OCI-LY1 (cell line): ENCODE measurements around the gene RAPGEF3.

Experiments
- H2AFZ ChIP-seq: fragments of 200-600 bp; sonication (generic), shearing (Covaris generic); 2 replicates; pipeline ENCODE4 v1.6.0; 2014; ENCODE audit warnings: antibody characterized with exemption, mild to moderate bottlenecking, low read length
- H3F3A ChIP-seq: fragments of 200-600 bp; sonication (generic), shearing (Covaris generic); 2 replicates; pipeline ENCODE4 v1.6.0; 2014; ENCODE audit warnings: mild to moderate bottlenecking, antibody characterized with exemption, low read length, moderate library complexity; ENCODE audit not compliant: insufficient read depth
- H3K27ac ChIP-seq: fragments of 200-600 bp; sonication (generic); 2 replicates; pipeline ENCODE4 v1.5.1; 2014; ENCODE audit warnings: low read length, mixed run types, mild to moderate bottlenecking, low read depth; ENCODE audit not compliant: poor library complexity, severe bottlenecking
- H3K27me3 ChIP-seq: fragments of 200-600 bp; sonication (generic); 2 replicates; pipeline ENCODE4 v1.6.0; 2014; ENCODE audit warnings: antibody characterized with exemption, mild to moderate bottlenecking, low read length, moderate library complexity; ENCODE audit not compliant: insufficient read depth
- H3K36me3 ChIP-seq: fragments of 200-600 bp; sonication (generic); 2 replicates; pipeline ENCODE4 v1.6.1; 2014; ENCODE audit warnings: mild to moderate bottlenecking, antibody characterized with exemption, low read length, moderate library complexity, mixed read lengths; ENCODE audit not compliant: insufficient read depth
- H3K4me1 ChIP-seq: fragments of 200-600 bp; sonication (generic); 2 replicates; pipeline ENCODE4 v1.5.1; 2014; ENCODE audit warnings: mild to moderate bottlenecking, low read length, moderate library complexity; ENCODE audit not compliant: insufficient read depth, severe bottlenecking
- H3K4me2 ChIP-seq: fragments of 200-600 bp; sonication (generic), shearing (Covaris generic); 2 replicates; pipeline ENCODE4 v1.6.1; 2014; ENCODE audit warnings: low read length
- H3K4me3 ChIP-seq: fragments of 200-600 bp; sonication (generic); 2 replicates; pipeline ENCODE4 v1.5.1; 2014; ENCODE audit warnings: low read length, low read depth, mild to moderate bottlenecking, mixed read lengths; ENCODE audit not compliant: poor library complexity, severe bottlenecking
- H3K79me2 ChIP-seq: fragments of 200-600 bp; shearing (Covaris generic); 2 replicates; pipeline ENCODE4 v1.6.1; 2016; ENCODE audit warnings: mixed run types, low read length, mixed read lengths; ENCODE audit not compliant: insufficient read depth
- H3K9ac ChIP-seq: fragments of 200-600 bp; sonication (generic), shearing (Covaris generic); 2 replicates; pipeline ENCODE4 v1.6.1; 2014; ENCODE audit warnings: mild to moderate bottlenecking, low read length, mixed read lengths
- H3K9me2 ChIP-seq: fragments of 200-600 bp; sonication (generic), shearing (Covaris generic); 2 replicates; pipeline ENCODE4 v1.6.1; 2014; ENCODE audit warnings: low read depth, mild to moderate bottlenecking, low read length, mixed read lengths
- H3K9me3 ChIP-seq: fragments of 200-600 bp; shearing (Covaris generic); 2 replicates; pipeline ENCODE4 v1.6.1; 2014; ENCODE audit warnings: low read length, mixed read lengths
- H4K20me1 ChIP-seq: fragments of 200-600 bp; sonication (generic), shearing (Covaris generic); 2 replicates; pipeline ENCODE4 v1.6.0; 2016; ENCODE audit warnings: mild to moderate bottlenecking, low read length; ENCODE audit not compliant: insufficient read depth
- EZH2 ChIP-seq: fragments of 200-600 bp; sonication (generic), shearing (Covaris generic); IDR thresholded peaks from 2 replicates; pipeline ENCODE4 v1.8.0; 2017; ENCODE audit warnings: borderline replicate concordance, mixed run types, mild to moderate bottlenecking, antibody characterized with exemption, low read length, moderate library complexity, mixed read lengths
- TF ChIP-seq, protein P1 (sequence below): fragments of 200-600 bp; sonication (generic), shearing (Covaris generic); IDR thresholded peaks from 2 replicates; pipeline ENCODE4 v1.5.1; 2017; ENCODE audit warnings: mild to moderate bottlenecking, antibody characterized with exemption, low read length, moderate library complexity, mixed read lengths

Gene RAPGEF3

DNA sequence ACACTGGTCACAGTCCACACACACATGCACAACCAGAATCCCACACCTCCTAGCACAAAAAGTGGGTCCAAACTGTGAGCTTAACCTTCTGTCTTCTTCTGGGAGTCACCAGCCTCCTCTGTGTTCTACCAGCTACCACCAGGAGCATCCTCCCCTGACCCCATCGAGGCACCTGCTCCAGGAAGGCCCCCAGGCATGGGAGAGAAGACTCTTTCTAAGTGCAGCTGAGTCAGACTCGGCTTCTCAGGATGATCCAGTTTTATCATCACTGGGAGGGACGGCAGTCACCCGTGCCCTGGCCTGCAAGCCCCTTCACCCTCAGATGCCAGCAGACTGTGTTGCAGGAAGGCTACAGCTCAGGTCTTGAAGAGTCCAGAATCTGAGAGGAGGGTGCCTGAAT, 25.5 kb downstream of the RAPGEF3 start:
- Histone ChIP-seq H4K20me1 (no peaks in the 10 kb centered on the region), H3F3A (no peaks in the 10 kb centered on the region), H3K27ac (no peak overlapping the region), H3K4me1 (no peaks in the 10 kb centered on the region), H3K27me3 (no peaks in the 10 kb centered on the region), H3K9me3 (no peaks in the 10 kb centered on the region), H3K9ac (no peak overlapping the region), H3K9me2 (no peaks in the 10 kb centered on the region), H3K4me2 (no peak overlapping the region), H2AFZ (no peak overlapping the region), H3K36me3 (no peaks in the 10 kb centered on the region), H3K4me3 (no peak overlapping the region), H3K79me2 (no peaks in the 10 kb centered on the region)
- TF ChIP-seq EZH2: no peak
- TF ChIP-seq, protein P1, sequence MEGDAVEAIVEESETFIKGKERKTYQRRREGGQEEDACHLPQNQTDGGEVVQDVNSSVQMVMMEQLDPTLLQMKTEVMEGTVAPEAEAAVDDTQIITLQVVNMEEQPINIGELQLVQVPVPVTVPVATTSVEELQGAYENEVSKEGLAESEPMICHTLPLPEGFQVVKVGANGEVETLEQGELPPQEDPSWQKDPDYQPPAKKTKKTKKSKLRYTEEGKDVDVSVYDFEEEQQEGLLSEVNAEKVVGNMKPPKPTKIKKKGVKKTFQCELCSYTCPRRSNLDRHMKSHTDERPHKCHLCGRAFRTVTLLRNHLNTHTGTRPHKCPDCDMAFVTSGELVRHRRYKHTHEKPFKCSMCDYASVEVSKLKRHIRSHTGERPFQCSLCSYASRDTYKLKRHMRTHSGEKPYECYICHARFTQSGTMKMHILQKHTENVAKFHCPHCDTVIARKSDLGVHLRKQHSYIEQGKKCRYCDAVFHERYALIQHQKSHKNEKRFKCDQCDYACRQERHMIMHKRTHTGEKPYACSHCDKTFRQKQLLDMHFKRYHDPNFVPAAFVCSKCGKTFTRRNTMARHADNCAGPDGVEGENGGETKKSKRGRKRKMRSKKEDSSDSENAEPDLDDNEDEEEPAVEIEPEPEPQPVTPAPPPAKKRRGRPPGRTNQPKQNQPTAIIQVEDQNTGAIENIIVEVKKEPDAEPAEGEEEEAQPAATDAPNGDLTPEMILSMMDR: no peak

DNA sequence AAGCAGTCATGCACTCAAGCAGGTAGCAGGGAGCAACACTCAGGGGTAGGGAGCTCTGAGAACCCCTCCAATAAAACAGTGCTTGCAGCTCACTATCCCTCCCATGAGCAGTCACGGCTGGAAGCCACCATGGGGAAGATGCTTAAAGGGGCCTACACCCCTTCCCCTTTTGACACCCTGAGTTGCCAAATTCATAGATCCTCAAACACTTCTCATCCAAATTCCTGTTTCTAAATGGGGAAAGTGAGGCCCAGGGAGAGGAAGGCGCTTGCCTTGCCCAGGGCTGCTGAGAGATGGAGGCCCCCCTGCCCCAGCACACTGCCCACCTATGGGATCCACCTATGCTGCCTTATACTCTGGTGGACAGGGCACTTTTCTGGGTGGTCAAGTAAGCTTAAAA, 26.2 kb downstream of the RAPGEF3 start:
- H3K9ac ChIP-seq: no peak overlapping the region
- no peaks in the 10 kb centered on the region for H3K27me3 ChIP-seq
- no peaks in the 10 kb centered on the region for H3F3A ChIP-seq
- TF ChIP-seq, protein P1: no peak
- no peak for TF ChIP-seq EZH2
- H3K4me2 ChIP-seq: no peak overlapping the region
- H3K9me2 ChIP-seq: no peaks in the 10 kb centered on the region
- no peaks in the 10 kb centered on the region for H4K20me1 ChIP-seq
- no peaks in the 10 kb centered on the region for H3K9me3 ChIP-seq
- no peaks in the 10 kb centered on the region for H3K4me1 ChIP-seq
- H3K79me2 ChIP-seq: no peaks in the 10 kb centered on the region
- no peaks in the 10 kb centered on the region for H3K36me3 ChIP-seq
- no peak overlapping the region for H3K4me3 ChIP-seq
- H2AFZ ChIP-seq: no peak overlapping the region
- no peak overlapping the region for H3K27ac ChIP-seq

DNA sequence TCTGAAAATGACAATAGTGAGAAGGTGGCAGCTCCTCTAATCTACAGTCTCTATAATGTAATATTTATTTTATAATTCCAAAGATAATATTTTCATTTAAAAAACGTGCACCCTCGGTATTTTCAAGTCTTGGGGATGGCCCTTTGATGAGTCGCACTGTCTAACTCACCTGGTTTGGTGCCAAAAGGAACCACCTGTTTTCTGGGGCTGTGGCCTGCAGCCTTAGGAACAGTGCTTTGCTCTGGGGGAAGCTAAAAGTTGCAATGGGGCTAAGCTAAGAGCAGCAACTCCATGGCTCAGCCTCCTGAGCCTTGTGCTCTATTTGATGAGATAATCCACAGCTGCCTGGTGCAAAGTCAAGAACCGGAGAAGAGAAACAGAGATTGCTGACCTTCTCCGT, 27.0 kb downstream of the RAPGEF3 start:
- Histone ChIP-seq H3K27me3 (no peaks in the 10 kb centered on the region), H3K4me3 (no peak overlapping the region), H3K9me3 (no peaks in the 10 kb centered on the region), H3K36me3 (no peaks in the 10 kb centered on the region), H3K27ac (no peak overlapping the region), H2AFZ (no peak overlapping the region), H3K79me2 (no peaks in the 10 kb centered on the region), H3K4me1 (no peaks in the 10 kb centered on the region), H4K20me1 (no peaks in the 10 kb centered on the region), H3K4me2 (no peak overlapping the region), H3F3A (no peaks in the 10 kb centered on the region), H3K9me2 (no peaks in the 10 kb centered on the region), H3K9ac (no peak overlapping the region)
- TF ChIP-seq, protein P1: no peak
- TF ChIP-seq EZH2: no peak
